SU-DHL-6 (cell line): Measurements from ENCODE around the gene KCNQ1OT1.

Experiments
- H2AFZ ChIP-seq: fragments of 200-600 bp; sonication (generic); 2 replicates; pipeline ENCODE4 v1.6.1; 2014; ENCODE audit warnings: low read depth, mild to moderate bottlenecking, moderate library complexity, mixed read lengths, antibody characterized with exemption, low read length; ENCODE audit not compliant: severe bottlenecking
- H3F3A ChIP-seq: fragments of 200-600 bp; shearing (Covaris generic); 2 replicates; pipeline ENCODE4 v1.6.0; 2016; ENCODE audit warnings: antibody characterized with exemption, mild to moderate bottlenecking; ENCODE audit not compliant: insufficient read depth
- H3K27ac ChIP-seq: fragments of 200-600 bp; sonication (generic); 2 replicates; pipeline ENCODE4 v1.5.1; 2016; ENCODE audit warnings: low read depth, mild to moderate bottlenecking, low read length, moderate library complexity, mixed read lengths
- H3K27me3 ChIP-seq: fragments of 200-600 bp; sonication (generic), shearing (Covaris generic); 2 replicates; pipeline ENCODE4 v1.6.0; 2014; ENCODE audit warnings: mild to moderate bottlenecking, low read length
- H3K36me3 ChIP-seq: fragments of 200-600 bp; sonication (generic); 2 replicates; pipeline ENCODE4 v1.6.1; 2014; ENCODE audit warnings: mild to moderate bottlenecking, low read length, mixed read lengths
- H3K4me2 ChIP-seq: fragments of 300-600, 200-600 bp; shearing (Covaris generic), sonication (generic); 2 replicates; pipeline ENCODE4 v1.6.0; 2014; ENCODE audit warnings: low read length, low read depth, mild to moderate bottlenecking; ENCODE audit not compliant: poor library complexity, severe bottlenecking
- H3K4me3 ChIP-seq: fragments of 200-600 bp; sonication (generic); 2 replicates; pipeline ENCODE4 v1.5.1; 2014; ENCODE audit warnings: antibody characterized with exemption, low read length, mild to moderate bottlenecking, mixed read lengths; ENCODE audit not compliant: insufficient read depth, poor library complexity, severe bottlenecking
- H3K79me2 ChIP-seq: fragments of 200-600 bp; sonication (generic); 2 replicates; pipeline ENCODE4 v1.6.1; 2014; ENCODE audit warnings: mild to moderate bottlenecking, low read length, moderate library complexity; ENCODE audit not compliant: insufficient read depth
- H3K9ac ChIP-seq: fragments of 200-600 bp; sonication (generic); 2 replicates; pipeline ENCODE4 v1.7.0; 2014; ENCODE audit warnings: mild to moderate bottlenecking, low read length
- H3K9me2 ChIP-seq: fragments of 200-600 bp; sonication (generic); replicated peaks from 2 replicates; pipeline ENCODE4 v1.6.1; 2014; ENCODE audit warnings: low read length; ENCODE audit not compliant: insufficient read depth
- H3K9me3 ChIP-seq: fragments of 200-600 bp; sonication (generic); 2 replicates; pipeline ENCODE4 v1.6.1; 2014; ENCODE audit warnings: low read length, mixed read lengths; ENCODE audit not compliant: insufficient read depth
- H4K20me1 ChIP-seq: fragments of 200-600 bp; sonication (generic); 2 replicates; pipeline ENCODE4 v1.6.1; 2014; ENCODE audit warnings: low read depth, mild to moderate bottlenecking, antibody characterized with exemption, low read length, moderate library complexity, mixed read lengths
- CTCF ChIP-seq: fragments of 200-600 bp; sonication (generic); IDR thresholded peaks from one replicate; pipeline ENCODE4 v1.5.1; 2017; ENCODE audit warnings: antibody characterized with exemption, mild to moderate bottlenecking, low read length, moderate library complexity; ENCODE audit not compliant: insufficient read depth, poor library complexity, severe bottlenecking
- EZH2phosphoT487 ChIP-seq: fragments of 200-600 bp; sonication (generic), shearing (Covaris generic); conservative IDR thresholded peaks from 2 replicates; pipeline ENCODE4 v1.6.1; 2018; ENCODE audit warnings: mild to moderate bottlenecking, antibody characterized with exemption, low read length, moderate library complexity, mixed read lengths

Gene KCNQ1OT1

GRCh38 chr11:2651826-2652271 lies 47.9 kb downstream of the KCNQ1OT1 start:
- H3F3A ChIP-seq, result no peaks in the 10 kb centered on the region
- no peak for TF ChIP-seq CTCF
- no peak for TF ChIP-seq EZH2phosphoT487
- H3K9ac ChIP-seq, result no peak overlapping the region
- no peak overlapping the region for H2AFZ ChIP-seq
- H3K27me3 ChIP-seq, result peaks cover 5% of the 10 kb centered on the region; the same call in 1 of the 2 replicates
- no peaks in the 10 kb centered on the region for H4K20me1 ChIP-seq
- no peaks in the 10 kb centered on the region for H3K36me3 ChIP-seq
- no peak overlapping the region for H3K4me2 ChIP-seq
- H3K79me2 ChIP-seq, result no peaks in the 10 kb centered on the region
- no peak overlapping the region for H3K27ac ChIP-seq
- H3K4me3 ChIP-seq, result no peak overlapping the region
- no peaks in the 10 kb centered on the region for H3K9me2 ChIP-seq
- H3K9me3 ChIP-seq, result peaks cover 8% of the 10 kb centered on the region; the same call in 1 of the 2 replicates

GRCh38 chr11:2651054-2651617 lies 48.7 kb downstream of the KCNQ1OT1 start:
- Histone ChIP-seq H4K20me1 (no peaks in the 10 kb centered on the region), H3K4me3 (no peak overlapping the region), H3K9me2 (no peaks in the 10 kb centered on the region), H3K9me3 (peaks cover 8% of the 10 kb centered on the region; the same call in 1 of the 2 replicates), H3F3A (no peaks in the 10 kb centered on the region), H3K27ac (no peak overlapping the region), H3K36me3 (no peaks in the 10 kb centered on the region), H3K27me3 (peaks cover 5% of the 10 kb centered on the region; the same call in 1 of the 2 replicates), H3K4me2 (no peak overlapping the region), H3K9ac (no peak overlapping the region), H2AFZ (no peak overlapping the region), H3K79me2 (no peaks in the 10 kb centered on the region)
- TF ChIP-seq EZH2phosphoT487 (no peak), CTCF (no peak)

GRCh38 chr11:2650343-2650867 lies 49.4 kb downstream of the KCNQ1OT1 start:
- no peaks in the 10 kb centered on the region for H3K9me2 ChIP-seq
- TF ChIP-seq EZH2phosphoT487, result no peak
- TF ChIP-seq CTCF, result no peak
- H3K4me3 ChIP-seq, result no peak overlapping the region
- no peak overlapping the region for H2AFZ ChIP-seq
- H3K4me2 ChIP-seq, result no peak overlapping the region
- H3K79me2 ChIP-seq, result no peaks in the 10 kb centered on the region
- peaks cover 5% of the 10 kb centered on the region; the same call in 1 of the 2 replicates for H3K27me3 ChIP-seq
- H3K27ac ChIP-seq, result no peak overlapping the region
- no peaks in the 10 kb centered on the region for H3F3A ChIP-seq
- no peaks in the 10 kb centered on the region for H3K36me3 ChIP-seq
- peaks cover 8% of the 10 kb centered on the region; the same call in 1 of the 2 replicates for H3K9me3 ChIP-seq
- no peak overlapping the region for H3K9ac ChIP-seq
- H4K20me1 ChIP-seq, result no peaks in the 10 kb centered on the region
